BE2C (cell line): ENCODE measurements around the gene HTRA2.

Experiments
- DNase-seq: peaks from one replicate; pipeline ENCODE4 v3.0.0-alpha.2; 2020
- H3K27me3 ChIP-seq: fragments of 250-450 bp; sonication (Bioruptor Pico); 2 replicates; pipeline ENCODE4 v1.5.1; 2020; ENCODE audit warnings: mild to moderate bottlenecking
- H3K36me3 ChIP-seq: fragments of 250-450 bp; sonication (Bioruptor Pico); 2 replicates; pipeline ENCODE4 v1.5.1; 2020; ENCODE audit warnings: mild to moderate bottlenecking
- H3K4me1 ChIP-seq: fragments of 250-450 bp; sonication (Bioruptor Pico); 2 replicates; pipeline ENCODE4 v1.5.1; 2020
- H3K4me3 ChIP-seq: 2 replicates; pipeline ENCODE4 v1.5.1; 2011; ENCODE audit warnings: low read depth, low read length
- H3K9me3 ChIP-seq: fragments of 250-450 bp; sonication (Bioruptor Pico); 2 replicates; pipeline ENCODE4 v1.5.1; 2020
- CTCF ChIP-seq: IDR thresholded peaks from 2 replicates; pipeline ENCODE4 v1.5.1; 2012; ENCODE audit warnings: mild to moderate bottlenecking, low read depth, low read length

Gene HTRA2

DNA sequence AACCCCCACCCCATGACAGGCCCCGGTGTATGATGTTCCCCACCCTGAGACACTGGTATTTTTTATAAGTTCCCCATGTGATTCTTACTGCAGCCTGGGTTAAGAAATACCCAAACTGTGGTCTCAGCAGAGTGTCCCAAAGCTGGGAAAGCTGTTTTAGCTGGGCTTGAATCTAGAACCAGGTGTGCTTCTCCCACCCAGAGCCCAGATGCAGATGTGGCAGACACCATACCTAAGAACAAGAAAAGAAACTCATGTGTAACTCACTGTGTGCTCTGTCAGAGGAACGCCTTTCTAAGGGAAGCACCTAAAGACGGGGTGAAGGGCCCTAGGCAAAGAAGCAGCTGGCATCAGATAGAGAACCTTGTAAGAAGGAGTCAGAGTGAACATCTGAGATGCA lies 48.7 kb downstream of the HTRA2 start:
- TF ChIP-seq CTCF = no peak
- Histone ChIP-seq H3K36me3 (no peaks in the 10 kb centered on the region), H3K4me1 (no peaks in the 10 kb centered on the region), H3K27me3 (no peaks in the 10 kb centered on the region), H3K9me3 (no peaks in the 10 kb centered on the region), H3K4me3 (no peak overlapping the region)
- no peak for DNase-seq

- Histone ChIP-seq H3K27me3 (no peaks in the 10 kb centered on the region), H3K4me1 (no peaks in the 10 kb centered on the region), H3K36me3 (no peaks in the 10 kb centered on the region), H3K9me3 (no peaks in the 10 kb centered on the region), H3K4me3 (no peak overlapping the region)
- DNase-seq = no peak
- no peak for TF ChIP-seq CTCF
Observed at GRCh38 chr2:74581463-74581862, 51.7 kb downstream of the HTRA2 start.

DNA sequence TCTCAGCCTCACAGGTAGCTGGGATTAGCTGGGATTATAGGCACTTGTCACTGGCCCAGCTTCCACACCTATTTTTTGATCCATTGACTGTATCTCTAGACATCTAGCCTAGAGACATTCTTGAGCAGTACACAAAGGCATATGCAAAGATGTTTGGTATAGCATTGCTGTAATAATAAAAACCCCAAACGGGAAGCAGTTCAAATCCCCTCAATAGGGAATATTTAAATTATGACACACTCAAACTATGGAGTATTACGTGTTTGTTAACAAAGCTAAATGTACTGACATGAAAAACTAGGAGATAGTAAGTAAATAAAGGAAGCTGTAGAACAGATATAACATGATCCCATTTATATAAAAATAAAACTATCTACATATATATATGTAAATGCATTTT lies 52.5 kb downstream of the HTRA2 start:
- Histone ChIP-seq H3K36me3 (no peaks in the 10 kb centered on the region), H3K4me3 (no peak overlapping the region), H3K9me3 (no peaks in the 10 kb centered on the region), H3K27me3 (no peaks in the 10 kb centered on the region), H3K4me1 (no peaks in the 10 kb centered on the region)
- TF ChIP-seq CTCF = no peak
- DNase-seq = no peak
